HEK293 (cell line): ENCODE measurements around the gene BRSK1.

Experiments used
- CTCF ChIA-PET: fragments of 350-600 bp; formaldehyde crosslinking; extraction: SDS; loops from one replicate; lab custom pipeline; 2021; ENCODE audit warnings: antibody characterized with exemption; lab: Yijun Ruan, JAX
- POLR2A ChIA-PET: fragments of 300-600 bp; formaldehyde crosslinking; extraction: SDS; loops from one replicate; lab custom pipeline; 2020; ENCODE audit warnings: antibody characterized with exemption, inconsistent platforms; lab: Yijun Ruan, JAX
- H3K27ac ChIP-seq: fragments of 200-500 bp; sonication (Bioruptor generic); 2 replicates; pipeline ENCODE4 v1.5.1; 2014; ENCODE audit warnings: low read depth, low read length, control low read depth, inconsistent platforms; ENCODE audit errors: extremely low read depth
- H3K36me3 ChIP-seq, 2 experiments: fragments of 200-500 bp in 1 of 2; sonication (Bioruptor generic) in 1 of 2; 1 replicate in 1 of 2; 2 replicates in 1 of 2; pipeline ENCODE4 v1.5.1; 2014 to 2017; ENCODE audit warnings: inconsistent platforms in 2 of 2, low read length in 2 of 2; ENCODE audit not compliant: control insufficient read depth in 2 of 2, insufficient read depth in 1 of 2
- H3K4me1 ChIP-seq: fragments of 200-500 bp; sonication (Bioruptor generic); 2 replicates; pipeline ENCODE4 v1.5.1; 2014; ENCODE audit warnings: mild to moderate bottlenecking, low read length, inconsistent platforms; ENCODE audit not compliant: control insufficient read depth, insufficient read depth
- H3K4me3 ChIP-seq: 2 replicates; pipeline ENCODE4 v1.5.1; 2011; ENCODE audit warnings: low read depth, mild to moderate bottlenecking, control low read depth, low read length, moderate library complexity
- H3K9me3 ChIP-seq: fragments of 200-500 bp; sonication (Bioruptor generic); 2 replicates; pipeline ENCODE4 v1.5.1; 2014; ENCODE audit warnings: low read depth, low read length, inconsistent platforms; ENCODE audit not compliant: control insufficient read depth, insufficient read depth
- ELK4 ChIP-seq: IDR thresholded peaks from 2 replicates; pipeline ENCODE4 v1.6.1; 2011; ENCODE audit warnings: mild to moderate bottlenecking, low read depth, low read length, borderline replicate concordance
- KLF16 ChIP-seq: fragments of 450-650 bp; formaldehyde crosslinking; IDR thresholded peaks from 2 replicates; pipeline ENCODE4 v1.5.1; 2017; ENCODE audit warnings: missing biosample characterization, missing genetic modification characterization
- MYNN ChIP-seq: fragments of 450-650 bp; formaldehyde crosslinking; IDR thresholded peaks from 2 replicates; pipeline ENCODE4 v1.5.1; 2016; ENCODE audit warnings: missing biosample characterization, missing genetic modification characterization, borderline replicate concordance
- PATZ1 ChIP-seq: fragments of 450-650 bp; formaldehyde crosslinking; IDR thresholded peaks from 2 replicates; pipeline ENCODE4 v1.5.1; 2016; ENCODE audit warnings: missing biosample characterization, missing genetic modification characterization
- PRDM4 ChIP-seq: fragments of 450-650 bp; formaldehyde crosslinking; IDR thresholded peaks from 2 replicates; pipeline ENCODE4 v1.5.1; 2017; ENCODE audit warnings: missing biosample characterization, missing genetic modification characterization
- SCRT2 ChIP-seq: fragments of 450-650 bp; formaldehyde crosslinking; IDR thresholded peaks from 2 replicates; pipeline ENCODE4 v1.5.1; 2016; ENCODE audit warnings: missing biosample characterization, missing genetic modification characterization
- TRIM28 ChIP-seq: IDR thresholded peaks from 2 replicates; pipeline ENCODE4 v1.6.1; 2011; ENCODE audit warnings: low read length, control low read depth, borderline replicate concordance
- TSHZ1 ChIP-seq: fragments of 450-650 bp; formaldehyde crosslinking; IDR thresholded peaks from 2 replicates; pipeline ENCODE4 v1.5.1; 2016; ENCODE audit warnings: missing biosample characterization, missing genetic modification characterization, borderline replicate concordance
- ZBTB17 ChIP-seq: fragments of 450-650 bp; formaldehyde crosslinking; IDR thresholded peaks from 2 replicates; pipeline ENCODE4 v1.5.1; 2016; ENCODE audit warnings: missing biosample characterization, missing genetic modification characterization
- ZBTB26 ChIP-seq: fragments of 450-650 bp; formaldehyde crosslinking; optimal IDR thresholded peaks from 2 replicates; pipeline ENCODE3; 2016; ENCODE audit warnings: missing biosample characterization, mild to moderate bottlenecking, missing genetic modification characterization
- ZFHX2 ChIP-seq: fragments of 450-650 bp; formaldehyde crosslinking; conservative IDR thresholded peaks from 2 replicates; pipeline ENCODE4 v1.5.1; 2016; ENCODE audit warnings: missing biosample characterization, missing genetic modification characterization
- ZNF10 ChIP-seq: fragments of 450-650 bp; formaldehyde crosslinking; IDR thresholded peaks from 2 replicates; pipeline ENCODE4 v1.5.1; 2017; ENCODE audit warnings: missing biosample characterization, missing genetic modification characterization
- ZNF24 ChIP-seq: fragments of 450-650 bp; formaldehyde crosslinking; IDR thresholded peaks from 2 replicates; pipeline ENCODE4 v1.5.1; 2016; ENCODE audit warnings: missing biosample characterization, missing genetic modification characterization
- ZNF335 ChIP-seq: fragments of 450-650 bp; formaldehyde crosslinking; conservative IDR thresholded peaks from 2 replicates; pipeline ENCODE4 v1.5.1; 2016; ENCODE audit warnings: missing biosample characterization, missing genetic modification characterization
- ZNF341 ChIP-seq: fragments of 450-650 bp; formaldehyde crosslinking; IDR thresholded peaks from 2 replicates; pipeline ENCODE4; 2016; ENCODE audit warnings: low read depth, missing biosample characterization, missing genetic modification characterization
- ZNF501 ChIP-seq: fragments of 450-650 bp; formaldehyde crosslinking; IDR thresholded peaks from 2 replicates; pipeline ENCODE4 v1.5.1; 2016; ENCODE audit warnings: missing biosample characterization, missing genetic modification characterization
- ZNF548 ChIP-seq: fragments of 450-650 bp; formaldehyde crosslinking; IDR thresholded peaks from 2 replicates; pipeline ENCODE4 v1.5.1; 2016; ENCODE audit warnings: missing biosample characterization, missing genetic modification characterization
- ZNF580 ChIP-seq: fragments of 450-650 bp; formaldehyde crosslinking; IDR thresholded peaks from 2 replicates; pipeline ENCODE4 v1.5.1; 2016; ENCODE audit warnings: missing biosample characterization, missing genetic modification characterization
- ZNF600 ChIP-seq: fragments of 450-650 bp; formaldehyde crosslinking; IDR thresholded peaks from 2 replicates; pipeline ENCODE4 v1.5.1; 2016; ENCODE audit warnings: missing biosample characterization, missing genetic modification characterization
- ZNF621 ChIP-seq: fragments of 450-650 bp; formaldehyde crosslinking; IDR thresholded peaks from 2 replicates; pipeline ENCODE4 v1.5.1; 2017; ENCODE audit warnings: missing biosample characterization, missing genetic modification characterization
- ZNF623 ChIP-seq: fragments of 450-650 bp; formaldehyde crosslinking; IDR thresholded peaks from 2 replicates; pipeline ENCODE4 v1.5.1; 2016; ENCODE audit warnings: missing biosample characterization, missing genetic modification characterization

The BRSK1 gene

GRCh38 chr19:55300886-55301458, 17.2 kb downstream of the BRSK1 start:
- CTCF ChIA-PET: interaction anchor here (0.5 to 4.1 kb wide), 45 partner anchors 9 to 901 kb away, joined by 3 to 62 read pairs (median 5); partner anchors contain the start of genes DNAAF3, FIZ1, KMT5C and PTPRH
- Histone ChIP-seq H3K27ac (no peak overlapping the region), H3K9me3 (no peaks in the 10 kb centered on the region), H3K4me1 (peaks cover 3% of the 10 kb centered on the region; the same call in 1 of the 2 replicates), H3K4me3 (no peak overlapping the region), H3K36me3 (peaks cover 5 to 52% of the 10 kb centered on the region in 2 experiments; a peak in 2 of 3 replicates)
- TF ChIP-seq ZNF600 (tag by site-specific recombination) (no peak), ZNF335 (tag by site-specific recombination) (no peak), ZNF341 (tag by site-specific recombination) (peak; percentile 72; the same call in 1 of the 2 replicates), ZBTB17 (tag by site-specific recombination) (0 out of 2 replicates have a peak, but pooled peaks have one; percentile 11), PRDM4 (0 out of 2 replicates have a peak, but pooled peaks have one; percentile 9), ZNF580 (tag by site-specific recombination) (no peak)
- POLR2A ChIA-PET: interaction anchor here (0.6 to 4.0 kb wide), 11 partner anchors 20 to 157 kb away, joined by 3 to 18 read pairs (median 4); partner anchors contain the start of genes HSPBP1, KMT5C and UBE2S

GRCh38 chr19:55301459-55302317, 17.9 kb downstream of the BRSK1 start:
- H3K4me1 ChIP-seq: peaks cover 3% of the 10 kb centered on the region; the same call in 1 of the 2 replicates
- no peaks in the 10 kb centered on the region for H3K9me3 ChIP-seq
- H3K36me3 ChIP-seq: peaks cover 9 to 57% of the 10 kb centered on the region in 2 experiments; a peak in 2 of 3 replicates
- CTCF ChIA-PET: interaction anchor here (0.5 to 4.1 kb wide), 54 partner anchors 9 to 901 kb away, joined by 3 to 62 read pairs (median 4); partner anchors contain the start of genes DNAAF3, FIZ1, KMT5C and TMEM150B
- peak overlapping the region; percentile 18 for H3K4me3 ChIP-seq
- no peak overlapping the region; the same call in 1 of the 2 replicates for H3K27ac ChIP-seq
- POLR2A ChIA-PET: interaction anchor here (0.6 to 4.0 kb wide), 13 partner anchors 19 to 156 kb away, joined by 3 to 18 read pairs (median 4); partner anchors contain the start of genes HSPBP1, KMT5C and UBE2S
- TF ChIP-seq TSHZ1 (tag by site-specific recombination): no peak
- no peak for TF ChIP-seq ZNF10 (tag by site-specific recombination)
- no peak for TF ChIP-seq ZNF24 (tag by site-specific recombination)
- TF ChIP-seq ZNF548 (tag by site-specific recombination): no peak
- TF ChIP-seq SCRT2 (tag by site-specific recombination): no peak
- no peak for TF ChIP-seq ZNF621 (tag by site-specific recombination)
- peak; percentile 79 for TF ChIP-seq ZFHX2 (tag by site-specific recombination)
- TF ChIP-seq ZBTB26 (tag by site-specific recombination): peak; percentile 19
- no peak for TF ChIP-seq TRIM28
- TF ChIP-seq KLF16 (tag by site-specific recombination): 0 out of 2 replicates have a peak, but pooled peaks have one; percentile 52
- TF ChIP-seq ELK4: no peak
- no peak for TF ChIP-seq ZNF501 (tag by site-specific recombination)
- peak; percentile 92 for TF ChIP-seq PATZ1
- no peak for TF ChIP-seq ZNF623 (tag by site-specific recombination)
- no peak for TF ChIP-seq MYNN
